CD4-positive, alpha-beta T cell treated with Interleukin-4 for 1 hour (primary cell): ENCODE data around the gene TMEM258.

ENCODE experiments used
- DNase-seq, 2 donors: peaks; one replicate each; pipeline ENCODE4 v3.0.0-alpha.2; 2020 to 2022

TMEM258 gene

DNA sequence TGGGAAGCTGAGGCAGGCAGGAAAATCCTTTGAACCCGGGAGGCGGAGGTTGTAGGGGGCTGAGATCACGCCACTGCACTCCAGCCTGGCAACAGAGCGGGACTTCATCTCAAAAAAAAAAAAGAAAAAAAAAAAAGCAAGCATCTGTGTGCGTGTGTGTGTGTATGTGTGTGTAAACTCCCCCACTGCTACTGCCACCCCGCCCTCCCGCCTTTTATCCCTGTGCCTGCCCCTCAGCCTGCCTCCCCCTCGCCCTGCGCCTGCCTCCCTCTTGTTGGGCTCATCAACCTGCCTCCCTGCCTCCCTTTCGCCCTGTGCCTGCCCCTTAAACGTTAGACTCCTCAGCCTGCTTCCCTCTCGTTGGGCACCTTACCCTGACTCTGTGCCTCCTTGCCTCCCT lies 18.0 kb downstream of the TMEM258 start:
- DNase-seq = no peak

DNA sequence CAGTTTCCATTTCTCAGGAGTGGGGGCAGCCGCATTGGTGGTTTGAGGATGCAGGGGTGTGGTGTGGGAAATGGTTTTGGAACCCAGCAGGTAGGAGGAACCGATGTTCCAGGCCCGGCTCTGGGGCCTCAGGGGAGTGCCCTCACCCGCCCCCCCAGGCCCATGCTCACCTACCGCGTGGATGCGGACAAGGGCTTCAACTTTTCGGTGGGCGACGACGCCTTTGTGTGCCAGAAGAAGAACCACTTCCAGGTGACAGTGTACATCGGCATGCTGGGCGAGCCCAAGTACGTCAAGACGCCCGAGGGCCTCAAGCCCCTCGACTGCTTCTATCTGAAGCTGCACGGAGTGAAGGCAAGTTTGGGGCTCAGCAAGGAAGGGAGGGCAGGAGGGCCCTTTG lies 18.6 kb downstream of the TMEM258 start:
- DNase-seq = no peak

DNA sequence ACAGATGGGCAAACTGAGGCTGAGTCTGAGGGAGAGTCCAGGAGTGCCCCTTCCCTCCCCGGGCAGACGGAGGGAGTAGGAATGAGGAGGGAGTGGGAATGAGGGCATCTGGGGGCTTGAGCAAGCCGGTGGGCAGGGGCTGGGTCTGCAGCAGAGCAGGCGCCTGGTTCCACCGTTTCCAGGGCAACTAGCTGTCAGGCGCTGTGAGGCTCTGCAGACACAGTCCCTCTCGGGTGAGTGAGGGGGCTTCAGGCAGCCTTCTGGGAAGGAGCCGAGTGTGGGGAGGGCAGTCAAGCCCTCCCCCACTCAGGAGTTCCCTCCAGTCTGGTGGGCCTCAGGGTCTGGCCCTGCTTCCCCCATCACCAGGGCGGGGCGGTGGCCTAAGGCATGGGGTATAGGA lies 19.0 kb downstream of the TMEM258 start:
- no peak for DNase-seq

DNA sequence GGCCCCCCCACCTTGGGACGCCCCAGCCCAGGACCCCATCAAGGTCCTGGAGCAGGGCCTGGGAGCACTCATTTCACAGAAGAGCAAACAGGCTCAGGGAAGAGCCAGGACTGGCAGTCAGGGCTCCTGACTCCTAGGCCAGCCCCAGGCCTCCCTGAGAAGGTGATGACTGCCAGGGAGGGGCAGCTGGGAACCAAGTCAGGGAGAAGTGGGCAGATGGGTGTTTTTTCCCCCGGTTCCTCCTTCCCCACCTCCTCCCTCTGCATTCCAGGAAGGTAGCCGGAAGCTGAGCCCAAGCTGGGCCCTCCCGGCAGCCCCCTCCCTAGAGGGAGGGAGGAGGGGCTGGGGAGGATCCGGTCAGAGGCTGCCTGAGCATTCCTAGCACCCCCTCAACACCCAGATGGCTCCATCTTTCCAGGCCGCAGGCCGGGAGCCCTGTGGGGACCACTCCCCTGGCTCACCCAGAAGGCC lies 20.4 kb downstream of the TMEM258 start:
- DNase-seq = no peak

DNA sequence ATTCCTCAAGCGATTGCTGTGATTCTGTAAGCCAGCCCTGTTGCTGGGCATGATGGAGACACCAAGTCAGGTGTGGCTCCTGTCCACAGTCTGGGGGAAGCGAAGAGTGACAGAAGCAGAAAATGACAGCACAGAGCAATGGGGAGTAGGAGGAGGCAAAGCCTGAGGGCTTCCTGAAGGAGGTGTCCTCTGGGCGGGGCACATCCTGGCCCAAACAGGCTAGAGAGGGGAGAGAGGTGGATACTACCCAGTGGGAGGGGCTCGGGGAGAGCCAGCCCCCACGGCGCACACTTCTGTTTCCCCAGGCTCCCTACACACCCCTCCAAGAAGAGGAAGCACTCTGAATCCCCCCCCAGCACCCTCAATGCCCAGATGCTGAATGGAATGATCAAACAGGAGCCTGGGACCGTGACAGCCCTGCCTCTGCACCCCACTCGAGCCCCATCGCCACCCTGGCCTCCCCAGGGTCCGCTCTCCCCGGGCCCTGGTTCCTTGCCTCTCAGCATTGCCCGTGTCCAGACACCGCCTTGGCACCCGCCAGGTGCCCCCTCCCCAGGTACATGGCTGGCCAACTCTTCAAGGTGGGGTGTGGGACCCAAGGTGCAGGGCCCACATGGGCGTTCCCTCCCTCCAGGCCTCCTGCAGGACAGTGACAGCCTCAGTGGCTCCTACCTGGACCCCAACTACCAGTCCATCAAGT lies 21.1 kb downstream of the TMEM258 start:
- no peak for DNase-seq

DNA sequence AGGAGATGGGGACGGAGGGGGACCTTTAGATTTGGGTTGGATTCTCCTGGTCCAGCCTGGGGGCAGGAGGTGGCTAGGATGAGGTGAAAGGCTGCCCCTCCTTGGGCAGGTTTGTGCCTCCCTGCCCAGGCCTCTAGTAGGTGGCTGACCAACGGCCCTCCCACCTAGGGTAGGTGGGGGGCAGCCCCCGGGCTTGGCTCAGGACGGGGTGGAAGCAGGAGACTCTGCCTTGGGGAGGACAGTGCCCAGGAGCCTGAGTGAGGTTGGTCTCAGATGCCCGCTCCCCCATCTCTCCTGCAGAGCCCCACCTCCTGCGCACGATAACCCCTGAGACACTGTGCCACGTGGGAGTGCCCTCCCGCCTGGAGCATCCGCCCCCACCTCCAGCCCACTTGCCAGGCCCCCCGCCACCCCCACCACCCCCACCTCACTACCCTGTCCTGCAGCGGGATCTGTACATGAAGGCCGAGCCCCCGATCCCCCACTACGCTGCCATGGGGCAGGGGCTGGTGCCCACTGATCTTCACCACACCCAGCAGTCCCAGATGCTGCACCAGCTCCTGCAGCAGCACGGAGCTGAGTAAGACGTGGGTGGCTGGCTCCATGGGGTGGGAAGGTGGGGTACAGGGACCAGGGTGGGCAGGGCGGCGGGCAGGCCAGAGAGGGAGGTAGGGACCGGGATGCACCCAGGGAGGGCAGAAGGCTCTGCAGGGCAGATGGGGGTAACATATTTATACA lies 22.3 kb downstream of the TMEM258 start:
- no peak for DNase-seq

DNA sequence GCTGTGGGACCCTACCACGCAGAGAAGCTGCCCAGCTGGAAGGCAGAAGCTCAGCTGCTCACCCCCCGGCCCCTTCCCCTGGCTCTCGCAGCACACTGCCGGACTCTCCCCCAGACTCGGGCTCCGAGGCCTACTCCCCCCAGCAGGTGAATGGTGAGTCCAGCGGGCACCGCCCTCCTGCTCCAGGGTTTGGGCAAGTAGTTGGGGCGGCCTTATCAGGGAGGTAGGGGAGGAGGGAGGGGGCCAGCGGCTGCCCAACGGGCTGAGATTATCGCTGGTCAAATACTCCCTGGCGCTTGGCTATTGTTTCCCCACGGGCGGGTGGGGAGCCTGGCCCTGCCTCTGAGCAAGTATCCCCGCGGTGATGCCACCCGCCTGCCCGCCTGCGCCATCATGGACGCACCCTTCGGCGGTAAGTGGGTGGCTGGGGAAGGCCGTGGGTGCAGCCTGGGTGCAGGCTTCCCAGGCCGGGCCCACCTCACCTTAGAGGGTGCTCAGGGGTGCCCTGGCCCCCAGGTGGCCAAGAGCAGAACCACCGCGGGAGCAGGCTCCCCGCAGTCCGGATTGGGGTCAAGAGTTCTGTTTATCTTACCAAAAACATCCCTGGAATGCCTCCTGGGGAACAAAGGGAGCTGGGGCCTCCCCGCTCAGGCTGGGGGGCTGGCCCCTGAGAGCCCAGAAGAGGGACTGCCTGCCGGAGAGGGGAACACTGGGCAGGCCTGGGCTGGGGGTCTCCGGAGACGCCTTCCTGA lies 23.1 kb downstream of the TMEM258 start:
- DNase-seq = no peak

DNA sequence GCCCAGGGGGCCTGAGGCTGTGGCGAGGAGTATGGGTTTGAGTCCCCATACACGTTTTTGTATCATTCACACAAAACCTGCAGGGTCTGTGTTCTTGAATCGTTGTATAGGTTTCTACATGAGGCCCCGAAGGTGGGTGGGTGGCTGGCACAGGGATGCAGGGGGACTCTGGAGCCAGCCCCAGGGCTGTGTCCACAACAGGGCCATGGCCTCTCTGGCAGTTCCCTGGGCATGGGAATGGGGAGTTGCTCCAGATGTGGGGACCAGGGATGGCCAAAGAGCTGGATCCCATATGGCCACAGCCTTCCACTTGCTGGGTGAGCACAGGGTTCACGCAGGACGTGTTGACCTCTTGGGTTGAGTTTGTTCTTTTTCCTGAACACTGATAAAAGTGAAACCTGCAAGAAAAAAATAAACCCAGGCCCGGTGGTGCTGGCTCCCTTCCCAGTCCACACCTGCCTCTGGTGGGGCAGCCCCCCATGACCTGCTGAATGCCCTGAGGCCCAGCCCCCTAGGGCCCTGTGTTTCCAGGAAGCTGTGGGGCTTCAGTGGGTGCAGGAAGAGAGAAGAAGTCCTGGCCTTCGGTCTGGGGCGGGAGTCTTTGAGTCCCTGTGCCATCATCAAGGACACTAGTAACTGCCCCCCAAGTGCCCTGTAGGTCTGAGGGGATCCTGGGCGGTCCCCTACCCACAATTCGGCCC lies 23.9 kb downstream of the TMEM258 start:
- no peak for DNase-seq

DNA sequence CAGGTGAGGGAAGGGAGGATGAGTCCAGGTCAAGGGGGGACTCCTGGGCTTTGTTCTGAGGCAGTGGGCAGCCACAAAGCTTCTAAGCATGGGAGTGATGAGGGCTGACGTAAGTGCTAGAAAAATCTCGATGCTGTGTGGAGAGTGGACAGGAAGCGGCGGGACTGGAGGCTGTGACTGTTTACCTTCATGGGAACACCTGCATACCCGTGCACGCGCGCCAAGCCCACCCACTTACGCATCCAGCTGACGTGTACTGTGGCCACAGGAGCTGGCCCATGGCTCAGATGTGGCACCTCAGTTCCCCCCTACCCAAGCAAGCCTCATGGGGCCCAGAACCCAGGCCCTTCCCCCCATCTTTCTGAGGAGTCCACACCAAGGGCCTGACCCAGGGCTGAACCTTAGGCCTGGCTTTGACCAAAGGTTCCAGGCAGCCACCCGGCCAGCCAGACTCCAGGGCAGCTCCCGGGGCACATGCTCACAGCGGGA lies 26.0 kb downstream of the TMEM258 start:
- DNase-seq = no peak

DNA sequence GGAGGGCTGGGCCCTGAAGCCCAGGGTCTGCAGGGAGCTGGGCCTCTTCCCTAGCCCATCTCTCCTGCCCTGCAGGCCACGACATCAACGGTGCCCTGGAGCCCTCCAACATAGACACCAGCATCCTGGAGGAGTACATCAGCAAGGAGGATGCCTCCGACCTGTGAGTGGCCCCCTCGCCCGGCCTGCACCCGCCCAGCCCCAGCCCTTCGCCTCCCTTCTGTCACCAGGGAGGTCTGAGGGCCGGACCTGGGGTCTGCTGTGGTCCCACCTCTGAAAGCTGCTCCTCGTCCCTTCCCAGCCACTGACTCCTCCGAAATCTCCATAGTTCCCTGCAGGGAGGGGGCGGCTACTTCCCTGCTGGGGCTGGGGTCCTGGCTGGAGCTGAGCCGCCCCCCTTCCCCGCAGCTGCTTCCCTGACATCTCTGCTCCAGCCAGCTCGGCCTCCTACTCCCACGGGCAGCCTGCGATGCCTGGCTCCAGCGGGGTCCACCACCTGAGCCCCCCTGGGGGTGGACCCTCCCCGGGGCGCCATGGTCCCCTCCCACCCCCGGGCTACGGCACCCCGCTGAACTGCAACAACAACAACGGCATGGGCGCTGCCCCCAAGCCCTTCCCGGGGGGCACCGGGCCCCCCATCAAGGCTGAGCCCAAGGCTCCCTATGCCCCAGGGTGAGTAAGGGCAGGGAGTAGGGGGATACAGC lies 26.7 kb downstream of the TMEM258 start:
- no peak for DNase-seq

DNA sequence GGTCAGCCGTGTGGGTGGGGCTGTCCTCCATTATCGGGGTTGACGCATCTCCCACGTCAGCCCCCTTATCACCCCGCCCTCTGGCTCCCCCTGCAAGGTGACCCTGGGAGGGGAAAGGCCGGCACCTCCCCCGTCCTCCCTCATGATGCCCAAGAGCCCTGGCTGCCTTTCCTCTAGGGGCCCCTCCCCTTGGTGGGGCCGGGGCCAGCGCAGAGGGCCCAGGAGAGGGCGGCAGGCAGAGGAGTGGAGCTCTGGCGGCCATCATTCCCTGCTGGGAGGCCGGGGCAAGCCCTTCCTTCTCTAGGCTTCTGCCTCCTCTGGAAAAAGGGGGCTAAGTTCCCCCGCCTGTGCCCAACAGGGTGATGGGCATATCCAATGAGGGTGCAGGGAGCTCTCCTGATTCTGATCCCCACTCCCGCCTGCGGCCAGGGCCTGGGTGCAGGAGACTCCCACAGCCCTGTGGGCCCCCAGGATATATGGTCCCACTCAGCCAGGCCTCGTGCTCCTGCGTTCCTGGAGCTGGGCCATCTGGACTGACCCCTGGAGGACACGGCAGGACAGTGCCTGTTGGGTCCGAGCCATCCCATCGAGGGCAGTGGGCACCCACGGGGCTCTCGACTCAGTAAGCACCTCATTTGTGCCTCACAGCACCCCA lies 27.7 kb downstream of the TMEM258 start:
- DNase-seq = no peak

DNA sequence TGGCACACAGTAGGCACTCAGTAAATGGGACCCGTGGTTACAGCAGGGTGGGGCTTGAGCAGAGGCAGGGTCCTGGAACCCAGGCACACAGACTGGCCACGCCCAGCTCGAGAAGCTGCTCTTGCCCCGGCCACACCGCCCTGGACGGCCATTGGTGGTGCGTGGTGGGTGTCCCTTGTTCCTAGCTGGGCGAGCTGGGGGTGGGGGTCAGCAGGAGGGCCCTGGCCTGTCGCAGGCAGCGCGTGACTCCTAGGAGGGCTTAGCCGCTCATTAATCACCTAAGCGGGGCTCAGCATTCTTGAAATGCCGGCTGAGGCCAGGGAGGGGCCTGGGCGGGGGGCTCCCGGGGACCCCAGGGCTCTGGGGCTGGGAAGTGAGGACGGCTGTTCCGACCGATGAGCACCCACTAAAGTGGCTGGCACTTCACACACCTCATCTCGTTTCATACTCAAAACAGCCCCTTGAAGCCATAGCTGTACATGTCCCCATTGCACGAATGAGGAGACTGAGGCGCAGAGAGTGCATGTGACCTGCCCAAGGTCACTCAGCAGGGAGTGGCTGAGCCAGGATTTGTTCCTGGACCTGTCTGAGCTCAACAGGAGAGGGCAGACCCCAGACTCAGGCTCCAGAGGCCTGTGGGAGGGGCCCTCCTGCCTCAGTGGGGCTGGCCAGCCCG lies 28.3 kb downstream of the TMEM258 start:
- no peak for DNase-seq

DNA sequence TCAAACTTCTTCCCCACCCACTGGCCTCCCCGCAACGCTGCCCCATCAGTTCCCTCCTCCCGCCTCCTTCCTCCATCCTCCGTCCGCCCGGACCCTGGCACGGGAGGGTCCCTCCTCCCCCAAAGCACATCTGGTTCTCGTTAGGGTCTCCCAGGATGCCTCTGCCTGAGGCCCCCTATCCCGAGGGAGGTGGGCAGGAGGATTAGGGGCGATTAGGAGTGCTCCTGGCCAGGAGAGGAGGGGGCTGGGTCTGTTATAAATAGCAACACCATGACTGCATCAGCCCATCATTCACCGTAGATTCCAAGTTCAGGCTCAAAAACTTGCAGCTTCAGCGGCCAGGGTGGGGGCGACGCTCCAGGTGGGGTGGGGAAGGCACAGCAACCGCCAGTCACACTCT lies 29.6 kb downstream of the TMEM258 start:
- DNase-seq = no peak

DNA sequence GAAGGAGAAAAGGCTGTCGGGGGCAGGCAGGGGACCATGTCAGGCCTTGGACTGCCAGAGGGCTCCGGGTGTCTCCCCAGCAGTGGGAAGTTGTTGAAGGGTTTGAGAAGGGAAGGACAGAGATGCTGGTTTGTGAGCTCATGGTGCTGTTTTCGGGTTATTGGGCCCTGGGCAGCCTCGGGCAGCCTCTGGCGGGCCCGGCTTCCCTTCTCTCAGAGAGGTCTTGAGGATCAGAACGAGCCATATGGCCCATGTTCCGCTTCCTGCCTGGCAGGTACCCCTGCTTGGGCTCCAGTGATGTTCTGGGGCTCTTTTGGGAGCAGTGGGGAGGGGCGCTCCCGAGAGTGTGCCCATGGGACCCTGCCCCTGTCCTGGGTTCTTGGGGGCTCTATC lies 30.2 kb downstream of the TMEM258 start:
- no peak for DNase-seq

DNA sequence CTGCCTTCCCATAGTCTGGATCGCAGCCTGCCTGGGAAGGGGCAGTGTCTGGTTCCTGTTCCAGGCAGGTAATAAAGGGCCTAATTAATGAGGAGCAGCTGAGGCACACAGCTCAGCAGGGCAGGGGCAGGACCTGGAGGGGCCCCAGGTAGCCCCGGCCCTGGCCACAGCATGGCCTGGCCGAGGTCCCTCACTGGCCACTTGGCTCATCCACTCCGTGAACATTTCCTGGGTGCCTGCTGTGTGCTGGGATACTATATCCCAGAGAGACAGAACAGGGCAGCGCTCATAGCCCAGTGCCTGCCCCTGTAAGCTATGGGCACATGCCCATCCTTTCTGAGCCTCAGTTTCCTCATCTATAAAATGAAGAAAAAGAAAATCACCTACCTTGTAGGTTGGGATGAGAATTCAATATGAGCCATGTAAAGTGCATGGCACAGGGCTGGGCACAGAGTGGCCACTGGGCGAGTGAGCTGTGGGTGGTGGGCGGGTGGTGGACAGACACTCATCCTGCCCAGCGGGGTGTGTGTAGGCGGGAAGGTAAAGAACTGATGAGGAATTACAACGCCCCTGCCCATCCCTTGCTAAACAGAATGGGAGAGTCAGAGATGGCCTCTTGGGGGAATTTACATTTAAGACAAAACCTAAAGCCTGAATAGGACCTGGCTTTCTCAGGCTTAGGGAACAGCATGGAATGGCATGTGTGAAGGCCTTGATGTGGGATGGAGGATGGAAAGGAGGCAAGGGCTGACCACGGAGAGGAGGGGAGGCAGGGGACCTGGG lies 30.8 kb downstream of the TMEM258 start:
- DNase-seq = no peak

DNA sequence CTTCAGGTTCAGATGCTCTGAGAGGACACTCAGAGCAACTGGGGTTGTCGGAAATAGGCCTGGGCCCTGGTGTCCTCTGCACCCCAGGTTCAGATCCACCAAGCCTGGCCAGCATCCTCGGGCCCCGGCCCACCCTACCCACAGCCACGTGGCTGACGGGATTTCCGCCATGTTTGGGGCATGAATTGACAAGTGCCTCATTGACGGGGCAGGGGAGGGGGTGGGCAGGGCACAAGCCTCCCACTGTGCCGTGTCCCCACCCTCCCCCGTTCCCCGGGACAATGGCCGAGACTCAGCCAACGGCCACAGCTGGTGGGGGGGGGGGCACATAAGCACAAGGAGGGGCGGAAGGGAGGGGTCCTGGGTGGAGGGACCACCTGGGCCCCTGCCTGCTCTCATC lies 31.5 kb downstream of the TMEM258 start:
- DNase-seq = no peak

DNA sequence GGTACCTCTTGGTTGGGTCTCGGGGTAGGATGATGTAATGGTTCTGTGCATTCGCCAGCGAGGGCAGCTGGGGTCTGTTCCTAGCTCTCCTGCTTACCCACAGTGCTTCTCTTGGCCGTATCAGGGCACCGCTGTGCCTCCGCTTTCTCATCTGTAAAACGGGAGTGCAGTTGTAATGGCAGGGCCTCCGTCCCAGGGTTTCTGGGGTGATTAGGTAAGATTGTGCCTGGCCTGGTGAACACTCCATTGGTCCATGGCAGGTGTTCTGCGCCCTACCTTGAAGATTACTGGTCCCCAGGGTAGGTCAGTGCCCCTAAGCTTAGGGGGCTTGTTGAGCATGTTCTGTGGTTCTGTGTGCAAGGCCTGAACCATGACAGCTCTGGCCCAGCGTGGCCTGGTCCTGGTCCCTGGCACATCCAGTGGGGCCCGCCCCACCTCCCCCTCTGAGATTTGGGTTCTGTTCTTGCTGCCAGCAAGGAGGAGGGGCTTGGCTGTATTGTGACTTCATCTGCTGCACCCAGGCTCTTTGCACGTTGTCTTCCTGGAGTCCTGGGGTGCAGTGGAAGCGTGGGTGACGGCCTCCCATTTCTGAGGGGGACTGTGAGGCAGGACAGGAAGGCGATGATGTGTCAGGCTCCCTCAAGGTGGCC lies 35.1 kb downstream of the TMEM258 start:
- no peak for DNase-seq

DNA sequence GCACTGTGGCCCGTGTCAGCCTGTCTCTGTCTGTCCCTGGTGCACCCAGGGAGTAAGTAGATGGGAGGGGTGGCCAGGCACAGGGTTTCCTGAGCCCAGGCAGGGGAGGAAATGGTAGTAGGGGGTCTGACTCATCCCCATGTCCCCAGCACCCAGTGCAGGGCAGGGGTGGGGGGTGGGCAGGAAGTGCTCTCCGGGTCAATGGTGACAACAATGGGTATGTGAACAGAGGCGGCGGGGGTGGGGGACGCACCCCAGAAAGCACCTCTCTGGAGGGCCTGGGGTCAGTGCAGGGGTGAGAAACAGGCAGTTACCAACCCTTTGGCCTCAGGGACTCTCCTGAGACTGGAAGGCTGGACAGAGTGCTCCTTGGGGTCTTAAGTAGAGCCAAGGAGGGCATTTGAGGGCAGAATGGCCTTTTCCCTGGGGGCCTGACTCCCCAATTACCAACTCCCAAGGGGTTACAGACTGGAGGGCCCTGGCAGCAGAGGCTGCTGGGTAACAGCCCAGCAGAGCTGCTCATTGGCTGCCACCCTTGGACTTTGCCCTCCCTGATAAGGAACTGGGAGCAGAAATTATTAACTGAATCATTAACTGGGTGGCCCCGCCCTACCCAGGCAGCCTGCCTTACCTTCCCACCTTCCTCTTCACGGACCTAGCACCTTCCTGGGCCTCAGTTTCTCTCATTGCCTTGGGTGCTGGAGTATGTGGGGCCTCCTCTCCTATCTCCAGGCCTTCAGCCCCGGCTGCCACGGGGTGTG lies 35.8 kb downstream of the TMEM258 start:
- no peak for DNase-seq

DNA sequence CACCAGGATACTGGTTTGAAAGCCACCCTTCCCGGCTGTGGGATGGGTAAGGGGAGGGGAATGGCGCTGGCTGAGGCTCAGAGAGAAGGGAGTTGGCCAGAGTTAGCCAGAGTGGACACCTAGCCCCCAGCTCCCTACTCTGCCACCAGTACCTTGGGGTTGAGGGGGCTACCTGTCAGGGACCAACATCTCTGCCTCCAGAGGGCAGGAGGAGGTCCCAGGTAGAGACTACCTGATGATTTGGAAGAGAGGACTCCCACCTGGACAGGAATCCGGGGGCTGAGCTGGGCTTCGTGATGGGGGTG lies 36.3 kb downstream of the TMEM258 start:
- no peak for DNase-seq
